HL-60 (cell line): ENCODE results near the gene HELT.

Source experiments
- DNase-seq, 2 experiments: peaks; one replicate each; pipeline ENCODE4 v3.0.0-alpha.2; 2010 to 2020; ENCODE audit warnings: low read depth in 1 of 2, low spot score in 1 of 2
- H3K27ac ChIP-seq: fragments of 250-450 bp; sonication (Bioruptor Pico); replicated peaks from 2 replicates; pipeline ENCODE4 v1.5.1; 2020; ENCODE audit warnings: mild to moderate bottlenecking, moderate library complexity
- H3K27me3 ChIP-seq: fragments of 250-450 bp; sonication (Bioruptor Pico); 2 replicates; pipeline ENCODE4 v1.5.1; 2021; ENCODE audit warnings: mild to moderate bottlenecking, moderate library complexity; ENCODE audit not compliant: insufficient read depth, poor library complexity, severe bottlenecking
- H3K4me3 ChIP-seq: replicated peaks from 2 replicates; pipeline ENCODE4 v1.5.1; 2011; ENCODE audit warnings: mild to moderate bottlenecking, control low read depth, low read length; ENCODE audit not compliant: insufficient read depth
- GABPA ChIP-seq: IDR thresholded peaks from 2 replicates; pipeline ENCODE4 v1.6.1; 2012; ENCODE audit warnings: low read depth
- POLR2AphosphoS5 ChIP-seq: IDR thresholded peaks from 2 replicates; pipeline ENCODE4 v1.6.1; 2012; ENCODE audit warnings: low read depth
- SPI1 ChIP-seq: IDR thresholded peaks from 2 replicates; pipeline ENCODE4 v1.6.1; 2012; ENCODE audit warnings: low read depth, mild to moderate bottlenecking, borderline replicate concordance
- TF ChIP-seq, protein P1 (sequence below): IDR thresholded peaks from 2 replicates; pipeline ENCODE4 v1.6.1; 2012; ENCODE audit warnings: low read depth; ENCODE audit not compliant: insufficient replicate concordance
- TF ChIP-seq, protein P2 (sequence below): IDR thresholded peaks from one replicate; pipeline ENCODE4 v1.5.1; 2011; ENCODE audit warnings: low read length, control low read depth, inconsistent platforms; ENCODE audit not compliant: insufficient read depth

Gene HELT

GRCh38 chr4:185062606-185063005, 44.3 kb downstream of the HELT start:
- Histone ChIP-seq H3K4me3 (no peak overlapping the region), H3K27me3 (no peaks in the 10 kb centered on the region), H3K27ac (no peak overlapping the region)
- no peak for DNase-seq
- TF ChIP-seq, protein P1, sequence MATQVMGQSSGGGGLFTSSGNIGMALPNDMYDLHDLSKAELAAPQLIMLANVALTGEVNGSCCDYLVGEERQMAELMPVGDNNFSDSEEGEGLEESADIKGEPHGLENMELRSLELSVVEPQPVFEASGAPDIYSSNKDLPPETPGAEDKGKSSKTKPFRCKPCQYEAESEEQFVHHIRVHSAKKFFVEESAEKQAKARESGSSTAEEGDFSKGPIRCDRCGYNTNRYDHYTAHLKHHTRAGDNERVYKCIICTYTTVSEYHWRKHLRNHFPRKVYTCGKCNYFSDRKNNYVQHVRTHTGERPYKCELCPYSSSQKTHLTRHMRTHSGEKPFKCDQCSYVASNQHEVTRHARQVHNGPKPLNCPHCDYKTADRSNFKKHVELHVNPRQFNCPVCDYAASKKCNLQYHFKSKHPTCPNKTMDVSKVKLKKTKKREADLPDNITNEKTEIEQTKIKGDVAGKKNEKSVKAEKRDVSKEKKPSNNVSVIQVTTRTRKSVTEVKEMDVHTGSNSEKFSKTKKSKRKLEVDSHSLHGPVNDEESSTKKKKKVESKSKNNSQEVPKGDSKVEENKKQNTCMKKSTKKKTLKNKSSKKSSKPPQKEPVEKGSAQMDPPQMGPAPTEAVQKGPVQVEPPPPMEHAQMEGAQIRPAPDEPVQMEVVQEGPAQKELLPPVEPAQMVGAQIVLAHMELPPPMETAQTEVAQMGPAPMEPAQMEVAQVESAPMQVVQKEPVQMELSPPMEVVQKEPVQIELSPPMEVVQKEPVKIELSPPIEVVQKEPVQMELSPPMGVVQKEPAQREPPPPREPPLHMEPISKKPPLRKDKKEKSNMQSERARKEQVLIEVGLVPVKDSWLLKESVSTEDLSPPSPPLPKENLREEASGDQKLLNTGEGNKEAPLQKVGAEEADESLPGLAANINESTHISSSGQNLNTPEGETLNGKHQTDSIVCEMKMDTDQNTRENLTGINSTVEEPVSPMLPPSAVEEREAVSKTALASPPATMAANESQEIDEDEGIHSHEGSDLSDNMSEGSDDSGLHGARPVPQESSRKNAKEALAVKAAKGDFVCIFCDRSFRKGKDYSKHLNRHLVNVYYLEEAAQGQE = no peak
- TF ChIP-seq, protein P2, sequence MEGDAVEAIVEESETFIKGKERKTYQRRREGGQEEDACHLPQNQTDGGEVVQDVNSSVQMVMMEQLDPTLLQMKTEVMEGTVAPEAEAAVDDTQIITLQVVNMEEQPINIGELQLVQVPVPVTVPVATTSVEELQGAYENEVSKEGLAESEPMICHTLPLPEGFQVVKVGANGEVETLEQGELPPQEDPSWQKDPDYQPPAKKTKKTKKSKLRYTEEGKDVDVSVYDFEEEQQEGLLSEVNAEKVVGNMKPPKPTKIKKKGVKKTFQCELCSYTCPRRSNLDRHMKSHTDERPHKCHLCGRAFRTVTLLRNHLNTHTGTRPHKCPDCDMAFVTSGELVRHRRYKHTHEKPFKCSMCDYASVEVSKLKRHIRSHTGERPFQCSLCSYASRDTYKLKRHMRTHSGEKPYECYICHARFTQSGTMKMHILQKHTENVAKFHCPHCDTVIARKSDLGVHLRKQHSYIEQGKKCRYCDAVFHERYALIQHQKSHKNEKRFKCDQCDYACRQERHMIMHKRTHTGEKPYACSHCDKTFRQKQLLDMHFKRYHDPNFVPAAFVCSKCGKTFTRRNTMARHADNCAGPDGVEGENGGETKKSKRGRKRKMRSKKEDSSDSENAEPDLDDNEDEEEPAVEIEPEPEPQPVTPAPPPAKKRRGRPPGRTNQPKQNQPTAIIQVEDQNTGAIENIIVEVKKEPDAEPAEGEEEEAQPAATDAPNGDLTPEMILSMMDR = no peak
- TF ChIP-seq SPI1 (no peak), POLR2AphosphoS5 (no peak), GABPA (no peak)

DNA sequence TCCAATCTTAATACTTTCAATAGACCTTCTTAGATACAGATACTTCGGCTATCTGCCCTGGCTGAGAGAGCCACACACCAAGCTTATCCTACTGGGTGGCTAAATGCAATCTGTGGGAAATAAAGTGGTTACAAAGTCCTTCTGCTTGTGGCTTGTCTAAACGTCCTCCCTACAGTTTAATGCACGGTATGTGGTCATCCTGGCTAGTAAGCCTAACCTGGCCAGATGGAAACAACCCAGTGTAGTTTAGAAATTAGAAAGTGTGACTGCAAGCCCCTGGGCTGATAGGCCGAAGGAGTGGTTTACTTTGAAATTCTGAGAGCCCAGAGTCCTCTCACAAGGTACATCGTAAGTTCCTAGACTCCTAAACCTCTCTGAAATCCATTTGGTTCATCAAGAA, 47.9 kb downstream of the HELT start:
- H3K27me3 ChIP-seq = peaks cover under 1% of the 10 kb centered on the region
- no peak for DNase-seq
- no peak overlapping the region for H3K4me3 ChIP-seq
- no peak overlapping the region for H3K27ac ChIP-seq
- TF ChIP-seq POLR2AphosphoS5 (no peak), SPI1 (no peak), GABPA (no peak)
- TF ChIP-seq, protein P2 = no peak
- TF ChIP-seq, protein P1 = no peak

- TF ChIP-seq POLR2AphosphoS5 (no peak), SPI1 (no peak), GABPA (no peak)
- TF ChIP-seq, protein P2 = no peak
- TF ChIP-seq, protein P1 = no peak
- H3K27me3 ChIP-seq = peaks cover 3% of the 10 kb centered on the region
- H3K27ac ChIP-seq = no peak overlapping the region
- no peak for DNase-seq
- H3K4me3 ChIP-seq = no peak overlapping the region
Measured at GRCh38 chr4:185068837-185069236, 50.5 kb downstream of the HELT start.
